Measurements from ENCODE around the gene CNKSR3.

Gene CNKSR3

DNA sequence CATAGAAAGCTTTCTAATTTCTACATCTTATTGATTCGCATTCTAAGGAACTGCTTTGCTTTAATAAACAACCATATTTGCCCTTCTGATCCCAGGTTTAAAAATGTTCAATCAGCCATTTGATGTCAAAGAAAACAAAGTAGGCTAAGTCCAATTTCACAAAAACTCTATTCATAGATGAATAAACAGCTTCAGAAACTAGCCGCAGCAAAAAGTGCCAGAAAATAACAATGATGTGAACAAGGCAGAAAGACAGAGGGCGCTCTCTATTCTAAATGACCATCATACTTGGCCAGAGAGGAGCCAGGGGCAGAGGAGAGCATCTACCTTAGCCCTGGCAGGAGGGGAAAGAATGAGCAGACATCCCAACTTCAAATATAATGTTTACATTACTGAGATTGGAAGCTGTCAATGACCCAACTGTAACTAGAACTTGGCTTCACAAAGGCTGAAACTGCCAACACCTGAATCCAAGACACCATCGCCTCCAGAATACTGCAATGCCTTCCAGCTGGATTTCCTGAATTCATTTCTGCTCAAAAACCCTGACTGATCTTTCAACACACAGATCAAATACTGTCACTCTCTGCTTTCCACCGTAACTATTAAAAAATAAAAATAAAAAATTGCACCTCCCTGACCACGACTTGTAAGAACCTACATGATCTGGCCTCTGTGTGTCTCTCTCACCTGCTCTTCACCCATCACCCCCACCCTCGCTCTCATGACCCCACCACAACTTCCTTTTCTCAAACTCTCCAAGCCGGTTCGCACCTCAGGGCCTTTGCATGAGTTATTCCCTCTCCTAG lies 9.5 kb downstream of the CNKSR3 start:
- no peak for DNase-seq

- DNase-seq: no peak
These were observed 10.5 kb downstream of the CNKSR3 start for GRCh38 chr6:154499855-154500589.

GRCh38 chr6:154498340-154498934 lies 12.0 kb downstream of the CNKSR3 start:
- no peak for DNase-seq

GRCh38 chr6:154496793-154497517 lies 13.5 kb downstream of the CNKSR3 start:
- DNase-seq: no peak

GRCh38 chr6:154496186-154496585 lies 14.3 kb downstream of the CNKSR3 start:
- no peak for DNase-seq

GRCh38 chr6:154494592-154495311 lies 15.7 kb downstream of the CNKSR3 start:
- DNase-seq: no peak

GRCh38 chr6:154491567-154492470 lies 18.7 kb downstream of the CNKSR3 start:
- DNase-seq: no peak

GRCh38 chr6:154489822-154490221 lies 20.7 kb downstream of the CNKSR3 start:
- DNase-seq: no peak

DNA sequence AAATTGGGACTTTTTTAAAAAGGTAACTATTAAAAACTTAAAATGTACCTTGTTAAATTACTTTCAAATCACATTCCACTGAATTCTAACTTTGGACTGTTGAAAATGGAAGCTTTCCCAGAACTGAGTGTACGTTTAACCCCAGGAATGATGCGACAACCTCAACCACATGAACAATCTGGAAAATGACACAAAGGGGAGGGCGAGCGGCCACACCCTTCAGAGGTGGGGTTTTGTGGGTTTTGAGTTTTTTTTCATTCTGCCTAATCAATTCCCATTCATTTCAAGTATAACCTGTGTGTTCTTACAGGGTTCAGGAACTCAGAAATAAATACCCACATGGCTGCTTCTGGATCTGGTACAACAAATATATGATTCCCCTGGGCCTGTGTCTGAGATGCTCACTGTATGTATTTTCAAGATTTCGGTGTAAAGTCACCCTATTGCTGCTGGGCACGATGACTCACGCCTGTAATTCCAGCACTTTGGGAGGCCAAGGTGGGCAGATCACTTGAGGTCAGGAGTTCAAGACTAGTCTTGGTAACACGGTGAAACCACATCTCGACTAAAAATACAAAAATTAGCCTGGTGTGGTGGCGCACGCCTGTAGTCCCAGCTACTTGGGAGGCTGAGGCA lies 21.6 kb downstream of the CNKSR3 start:
- DNase-seq: no peak

DNA sequence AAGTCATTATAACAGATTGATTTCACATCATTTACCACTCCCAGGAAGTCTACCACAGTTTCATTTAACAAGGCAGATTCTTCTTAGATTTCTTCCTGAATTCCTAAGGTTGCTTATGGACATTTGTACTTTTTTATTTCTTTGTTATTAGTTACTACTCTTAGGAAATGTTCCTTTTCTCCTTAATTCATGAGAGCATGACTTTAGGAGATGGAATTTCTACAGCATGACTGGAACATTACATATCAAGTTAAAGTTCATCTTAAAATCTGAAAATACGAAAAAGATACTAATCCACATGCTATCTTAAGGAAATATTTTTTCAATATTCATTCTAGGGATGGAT lies 22.3 kb downstream of the CNKSR3 start:
- DNase-seq: no peak

DNA sequence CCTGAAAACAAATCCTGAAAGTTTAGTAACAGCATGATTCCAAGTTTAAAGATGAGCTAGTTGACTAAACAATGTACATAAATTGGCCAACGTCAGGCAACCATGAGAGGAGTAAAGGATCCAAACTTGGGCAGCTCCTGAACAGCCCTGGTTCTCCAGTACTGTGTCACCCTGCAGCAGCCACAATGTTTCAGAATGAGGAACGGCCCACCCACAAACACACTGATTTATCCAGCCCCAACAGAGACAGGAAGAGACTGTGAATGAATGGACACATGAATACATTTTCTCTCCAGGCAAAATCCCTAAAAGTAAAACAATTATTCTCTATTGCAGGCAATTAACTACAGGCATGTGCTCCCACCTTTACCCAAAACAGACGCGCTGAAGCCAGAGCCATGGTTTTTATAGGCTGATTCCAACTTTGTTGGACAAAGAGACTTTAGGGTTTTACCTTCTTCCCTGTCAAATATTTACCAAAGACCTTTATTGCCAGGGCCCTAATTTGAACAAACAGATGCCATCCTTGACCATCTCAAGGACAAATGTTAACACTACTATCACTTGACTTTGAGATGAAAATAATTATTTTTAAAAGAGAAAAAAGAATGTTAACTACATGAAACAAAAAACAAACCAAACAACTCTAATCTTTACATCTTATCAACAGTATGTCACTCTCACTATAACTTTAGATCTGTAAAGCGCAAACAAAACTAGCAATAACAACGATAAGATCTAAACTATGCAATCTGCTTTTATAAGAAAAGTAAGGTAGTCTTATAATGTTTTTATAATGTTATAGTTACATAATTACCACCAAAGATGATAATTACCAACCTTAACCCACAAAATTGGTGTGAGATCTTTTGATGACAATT lies 22.9 kb downstream of the CNKSR3 start:
- no peak for DNase-seq

GRCh38 chr6:154485815-154486214 lies 24.7 kb downstream of the CNKSR3 start:
- DNase-seq: no peak

DNA sequence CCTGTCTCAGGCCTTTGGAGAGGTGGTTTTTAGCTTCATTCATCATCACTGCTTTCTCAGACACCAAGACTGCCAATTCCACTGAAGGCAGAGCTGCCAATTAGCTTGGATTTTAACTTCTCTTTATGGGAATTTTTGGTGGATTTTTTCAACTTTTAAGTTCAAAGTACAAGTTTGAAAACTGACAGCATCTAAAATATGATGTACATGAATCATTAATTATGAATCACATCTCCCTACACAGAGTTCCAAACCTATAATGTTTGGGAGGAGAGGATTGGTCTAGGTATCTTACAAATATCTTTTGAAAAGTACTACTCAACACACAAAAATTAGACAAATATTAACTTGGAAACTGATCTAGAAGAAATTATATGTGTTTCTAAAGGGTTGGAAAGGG lies 25.5 kb downstream of the CNKSR3 start:
- DNase-seq: no peak

- DNase-seq: no peak
These were observed 27.6 kb downstream of the CNKSR3 start for GRCh38 chr6:154482858-154483257.

GRCh38 chr6:154481521-154482013 lies 28.9 kb downstream of the CNKSR3 start:
- no peak for DNase-seq

GRCh38 chr6:154479771-154480639 lies 30.5 kb downstream of the CNKSR3 start:
- DNase-seq: no peak

GRCh38 chr6:154479351-154479769 lies 31.1 kb downstream of the CNKSR3 start:
- no peak for DNase-seq

GRCh38 chr6:154478701-154479060 lies 31.8 kb downstream of the CNKSR3 start:
- no peak for DNase-seq

All from cerebellar nuclear complex (tissue), 1 donor.